GM23248 (cell line): ENCODE data around the gene WFIKKN1. TPM values are rescaled to one million over a fixed set of nuclear protein-coding genes. Genes with fewer than 3 reads are reported as not detected.
A peak's percentile ranks its signal among the peaks of the same experiment; 100 is the strongest.

ENCODE experiments used
- DNase-seq: peaks from one replicate; pipeline ENCODE4 v3.0.0-alpha.2; 2015
- H2AFZ ChIP-seq: fragments of 200-600 bp; sonication (generic); 2 replicates; pipeline ENCODE4 v1.6.1; 2016; ENCODE audit warnings: antibody characterized with exemption
- H3F3A ChIP-seq: fragments of 200-600 bp; sonication (generic); 2 replicates; pipeline ENCODE4 v1.6.1; 2016; ENCODE audit warnings: mild to moderate bottlenecking, antibody characterized with exemption, mixed run types; ENCODE audit not compliant: insufficient read depth
- H3K27ac ChIP-seq: fragments of 200-600 bp; sonication (generic); 2 replicates; pipeline ENCODE4 v1.5.1; 2016; ENCODE audit warnings: mild to moderate bottlenecking
- H3K27me3 ChIP-seq: fragments of 200-600 bp; sonication (generic); replicated peaks from 2 replicates; pipeline ENCODE4 v1.6.1; 2016; ENCODE audit warnings: mild to moderate bottlenecking; ENCODE audit not compliant: insufficient read depth
- H3K36me3 ChIP-seq: fragments of 200-600 bp; sonication (generic); 2 replicates; pipeline ENCODE4 v1.6.1; 2016; ENCODE audit warnings: low read depth, mild to moderate bottlenecking
- H3K4me1 ChIP-seq: fragments of 200-600 bp; sonication (generic); 2 replicates; pipeline ENCODE4 v1.6.1; 2016; ENCODE audit warnings: mild to moderate bottlenecking; ENCODE audit not compliant: insufficient read depth
- H3K4me2 ChIP-seq: fragments of 200-600 bp; sonication (generic); one replicate; pipeline ENCODE4 v1.6.1; 2016; ENCODE audit warnings: mild to moderate bottlenecking; ENCODE audit not compliant: unreplicated experiment
- H3K4me3 ChIP-seq: fragments of 200-600 bp; sonication (generic); 2 replicates; pipeline ENCODE4 v1.5.1; 2016; ENCODE audit warnings: mild to moderate bottlenecking
- H3K79me2 ChIP-seq: fragments of 200-600 bp; sonication (generic); 2 replicates; pipeline ENCODE4 v1.6.1; 2016; ENCODE audit warnings: mild to moderate bottlenecking; ENCODE audit not compliant: insufficient read depth
- H3K9ac ChIP-seq: fragments of 200-600 bp; sonication (generic); 2 replicates; pipeline ENCODE4 v1.6.1; 2016; ENCODE audit warnings: mild to moderate bottlenecking
- H3K9me2 ChIP-seq: fragments of 200-600 bp; sonication (generic); 2 replicates; pipeline ENCODE4 v1.6.1; 2016; ENCODE audit warnings: mixed run types, mild to moderate bottlenecking, moderate library complexity; ENCODE audit not compliant: insufficient read depth
- H3K9me3 ChIP-seq: fragments of 200-600 bp; sonication (generic); one replicate; pipeline ENCODE4 v1.6.1; 2017; ENCODE audit warnings: low read depth
- H4K20me1 ChIP-seq: fragments of 200-600 bp; sonication (generic); 2 replicates; pipeline ENCODE4 v1.6.0; 2016; ENCODE audit not compliant: insufficient read depth
- EZH2 ChIP-seq: fragments of 200-600 bp; sonication (generic); IDR thresholded peaks from 2 replicates; pipeline ENCODE4 v1.6.1; 2018; ENCODE audit warnings: antibody characterized with exemption, mild to moderate bottlenecking; ENCODE audit not compliant: insufficient read depth, poor library complexity, severe bottlenecking
- EZH2phosphoT487 ChIP-seq: fragments of 200-600 bp; sonication (generic); IDR thresholded peaks from 2 replicates; pipeline ENCODE4 v1.6.1; 2018; ENCODE audit warnings: antibody characterized with exemption, moderate library complexity, mild to moderate bottlenecking, low read depth; ENCODE audit not compliant: insufficient read depth
- WGBS, 2 experiments: methylation state at CpG; one replicate each; pipeline ENCODE4 v1.1.6; 2015 to 2017; ENCODE audit warnings: low lambda C conversion rate in 2 of 2, low coverage in 1 of 2; ENCODE audit errors: missing lambda C conversion rate in 2 of 2; 5-methylcytosine and 5-hydroxymethylcytosine counted together
- in situ Hi-C: fragments of 300-500 bp; cut with MboI; formaldehyde crosslinking; loops from 2 replicates; pipeline ENCODE4 v1.15.0; 2020
- polyA plus RNA-seq: library from polyadenylated mRNA; unstranded; fragments of >200 nt; fragmentation: Nextera tagmentation; extraction: Ambion mirVana; gene quantifications from 2 replicates; pipeline ENCODE4 v1.2.1, GENCODE V29; 2016
- total RNA-seq: library from RNA; depleted of rRNA; stranded (reverse); fragments of >200 nt; shearing (Covaris generic); gene quantifications from 2 replicates; pipeline ENCODE4 v1.2.3, GENCODE V29; 2014

Gene WFIKKN1
- total and polyA plus RNA-seq, 2 experiments from 2014 or later, result not detected

- Histone ChIP-seq H3K4me2 (peak within 1 kb of the TSS; percentile 97), H3K36me3 (no peaks in the 10 kb centered on the region), H3F3A (no peaks in the 10 kb centered on the region), H3K79me2 (peaks cover 33% of the 10 kb centered on the region), H3K27me3 (no peaks in the 10 kb centered on the region), H3K9me2 (no peaks in the 10 kb centered on the region), H3K4me3 (peak within 1 kb of the TSS; percentile 86), H3K4me1 (no peaks in the 10 kb centered on the region; the same call in 1 of the 2 replicates), H4K20me1 (no peaks in the 10 kb centered on the region), H2AFZ (peak within 1 kb of the TSS; percentile 64), H3K27ac (peak within 1 kb of the TSS; percentile 79), H3K9ac (peak within 1 kb of the TSS; percentile 94), H3K9me3 (no peaks in the 10 kb centered on the region)
- 1 to 2% methylated on average over 70 to 82 of the region's 91 CpGs for WGBS, 2 experiments
- in situ Hi-C loops, result no loop called here
- peak; percentile 97 for DNase-seq
- TF ChIP-seq EZH2phosphoT487 (no peak), EZH2 (no peak)
Measured at GRCh38 chr16:648781-649589, 18.2 kb downstream of the WFIKKN1 start, which contains the start of gene WDR90. Gene WDR90, plus strand, starts transcription at chr16:649365. Its CDS starts 52 bp downstream, at chr16:649417.

DNA sequence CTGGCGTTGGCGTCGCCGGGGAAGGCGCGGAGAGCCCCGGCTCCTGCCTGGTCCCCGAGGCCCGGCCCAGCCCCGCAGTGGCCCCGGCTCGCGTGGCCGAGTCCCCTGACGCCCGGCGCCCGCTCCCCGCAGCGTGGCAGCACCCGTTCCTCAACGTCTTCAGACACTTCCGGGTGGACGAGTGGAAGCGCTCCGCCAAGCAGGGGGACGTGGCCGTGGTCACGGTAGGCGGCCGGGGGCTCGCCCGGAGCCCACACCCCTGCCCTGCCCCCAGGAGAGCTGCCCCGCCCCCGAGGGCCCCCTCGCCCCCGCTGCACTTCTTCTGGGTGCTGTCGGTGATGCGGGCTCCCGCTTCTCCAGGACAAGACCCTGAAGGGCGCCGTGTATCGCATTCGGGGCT lies 18.8 kb downstream of the WFIKKN1 start:
- no peaks in the 10 kb centered on the region; the same call in 1 of the 2 replicates for H3K4me1 ChIP-seq
- H3K4me3 ChIP-seq, result peak overlapping the region; percentile 86
- H3K79me2 ChIP-seq, result peaks cover 33% of the 10 kb centered on the region
- H3K9me2 ChIP-seq, result no peaks in the 10 kb centered on the region
- H4K20me1 ChIP-seq, result no peaks in the 10 kb centered on the region
- H3F3A ChIP-seq, result no peaks in the 10 kb centered on the region
- H3K4me2 ChIP-seq, result peak overlapping the region; percentile 97
- H2AFZ ChIP-seq, result peak overlapping the region; percentile 64
- H3K27ac ChIP-seq, result peak overlapping the region; percentile 79
- peak; percentile 59 for DNase-seq
- 1 to 2% methylated on average over 16 to 32 of the region's 44 CpGs for WGBS, 2 experiments
- TF ChIP-seq EZH2, result no peak
- no peak for TF ChIP-seq EZH2phosphoT487
- no peaks in the 10 kb centered on the region for H3K9me3 ChIP-seq
- H3K36me3 ChIP-seq, result no peaks in the 10 kb centered on the region
- H3K9ac ChIP-seq, result peak overlapping the region; percentile 94
- in situ Hi-C loops, result no loop called here
- no peaks in the 10 kb centered on the region for H3K27me3 ChIP-seq

DNA sequence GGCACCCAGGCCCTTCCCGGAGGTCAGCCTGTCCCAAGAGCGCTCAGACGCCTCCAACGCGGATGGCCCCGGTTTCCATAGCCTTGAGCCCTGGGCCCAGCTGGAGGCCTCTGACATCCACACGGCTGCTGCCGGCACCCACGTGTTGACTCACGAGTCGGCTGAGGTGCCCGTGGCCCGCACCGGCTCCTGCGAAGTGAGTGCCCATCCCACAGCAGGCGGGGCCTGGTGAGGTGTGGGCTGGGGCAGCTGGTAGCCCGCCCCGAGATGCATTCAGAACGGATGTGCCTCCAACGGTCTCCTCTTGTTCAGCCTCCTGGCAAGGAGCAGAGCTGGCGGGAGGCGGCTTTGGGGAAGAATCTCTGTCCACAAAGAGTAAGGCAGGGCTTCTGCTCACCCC lies 21.1 kb downstream of the WFIKKN1 start:
- Histone ChIP-seq H3K27me3 (no peaks in the 10 kb centered on the region), H3K4me1 (no peaks in the 10 kb centered on the region; the same call in 1 of the 2 replicates), H3K4me3 (no peak overlapping the region), H4K20me1 (no peaks in the 10 kb centered on the region), H3K4me2 (no peak overlapping the region), H3K36me3 (no peaks in the 10 kb centered on the region), H3K9me3 (no peaks in the 10 kb centered on the region), H3K27ac (no peak overlapping the region), H2AFZ (no peak overlapping the region), H3F3A (no peaks in the 10 kb centered on the region), H3K9ac (no peak overlapping the region), H3K79me2 (peaks cover 31% of the 10 kb centered on the region), H3K9me2 (no peaks in the 10 kb centered on the region)
- no peak for DNase-seq
- in situ Hi-C loops, result no loop called here
- TF ChIP-seq EZH2phosphoT487 (no peak), EZH2 (no peak)
- 93% methylated on average over 21 to 22 of the region's 22 CpGs for WGBS, 2 experiments

DNA sequence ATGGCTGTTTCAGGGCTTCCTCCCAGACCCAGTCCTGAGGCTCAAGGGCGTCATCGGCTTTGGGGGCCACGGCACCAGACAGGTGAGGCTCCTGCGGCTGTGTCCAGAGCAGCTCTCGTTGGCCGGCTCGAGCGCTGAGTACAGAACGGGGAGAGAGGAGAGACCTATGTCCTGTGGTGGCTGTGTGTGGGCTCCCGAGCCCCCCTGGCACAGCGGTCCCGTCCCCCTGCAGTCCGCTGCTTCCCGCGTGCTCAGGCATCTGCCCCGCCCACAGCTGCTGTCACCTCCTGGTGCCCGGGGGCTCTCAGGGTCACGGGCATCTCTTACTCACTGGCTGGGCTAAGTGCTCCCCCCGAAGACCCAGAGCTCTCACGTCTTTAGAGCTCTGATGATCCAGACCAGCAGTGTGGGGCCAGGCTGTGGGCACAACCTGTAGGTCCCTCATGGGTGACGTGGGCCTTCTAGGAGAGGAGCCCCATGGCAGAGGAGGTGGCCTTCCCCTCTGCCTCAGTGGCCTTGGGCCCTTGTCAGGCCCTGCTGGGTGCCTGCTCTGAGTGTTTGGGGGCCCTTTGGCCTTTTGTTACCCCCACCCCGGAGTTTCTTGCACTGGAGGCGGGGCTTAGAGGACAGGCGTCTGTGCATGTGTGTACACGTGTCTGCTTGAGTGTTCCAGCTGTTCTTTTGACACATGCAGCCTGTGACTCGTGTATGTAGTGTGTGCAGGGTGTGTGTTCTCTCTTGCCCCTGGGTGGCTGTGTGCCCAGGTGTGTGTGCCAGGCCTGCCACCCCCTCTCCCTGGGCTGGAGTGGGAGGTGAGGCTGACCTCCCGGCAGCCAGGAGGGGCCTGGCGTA lies 21.9 kb downstream of the WFIKKN1 start:
- Histone ChIP-seq H3K9me2 (no peaks in the 10 kb centered on the region), H3K27me3 (no peaks in the 10 kb centered on the region), H4K20me1 (no peaks in the 10 kb centered on the region), H3K27ac (no peak overlapping the region), H3K4me3 (no peak overlapping the region), H2AFZ (no peak overlapping the region), H3K9me3 (no peaks in the 10 kb centered on the region), H3F3A (no peaks in the 10 kb centered on the region), H3K79me2 (peaks cover 22% of the 10 kb centered on the region), H3K9ac (no peak overlapping the region), H3K4me1 (no peaks in the 10 kb centered on the region; the same call in 1 of the 2 replicates), H3K4me2 (no peak overlapping the region), H3K36me3 (no peaks in the 10 kb centered on the region)
- in situ Hi-C loops, result no loop called here
- WGBS, 2 experiments, result 75 to 79% methylated on average over 17 to 28 of the region's 28 CpGs
- peak; percentile 24 for DNase-seq
- TF ChIP-seq EZH2 (no peak), EZH2phosphoT487 (no peak)
